GM12878 (cell line): ENCODE measurements around the gene CEBPB. TPM values are rescaled to one million over a fixed set of nuclear protein-coding genes. Genes with fewer than 3 reads are reported as not detected.

Experiments used
- HDAC6 ChIP-seq: fragments of 200-600 bp; sonication (generic); IDR thresholded peaks from one replicate; pipeline ENCODE4 v1.8.0; 2017; ENCODE audit warnings: antibody characterized with exemption; ENCODE audit not compliant: unreplicated experiment
- HDGF ChIP-seq: fragments of 450-650 bp; IDR thresholded peaks from 2 replicates; pipeline ENCODE4 v1.6.1; 2016; ENCODE audit warnings: antibody characterized with exemption
- NFXL1 ChIP-seq: fragments of 450-650 bp; IDR thresholded peaks from 2 replicates; pipeline ENCODE4 v1.6.1; 2017; ENCODE audit warnings: antibody characterized with exemption, mild to moderate bottlenecking, borderline replicate concordance
- PAX5 ChIP-seq: IDR thresholded peaks from 2 replicates; pipeline ENCODE4 v1.6.1; 2011; ENCODE audit warnings: low read depth, low read length, borderline replicate concordance
- RELA ChIP-seq: fragments of 450-650 bp; IDR thresholded peaks from 2 replicates; pipeline ENCODE4 v1.8.0; 2014; ENCODE audit warnings: borderline replicate concordance; ENCODE audit not compliant: partially characterized antibody
- SIN3A ChIP-seq: IDR thresholded peaks from 2 replicates; pipeline ENCODE4 v1.6.1; 2012; ENCODE audit warnings: low read depth, low read length, improper control_type of control experiment
- SMC3 ChIP-seq: IDR thresholded peaks from 2 replicates; pipeline ENCODE4 v1.6.1; 2011; ENCODE audit warnings: low read length, improper control_type of control experiment, borderline replicate concordance
- SREBF1 ChIP-seq: IDR thresholded peaks from 2 replicates; pipeline ENCODE4 v1.6.1; 2012; ENCODE audit warnings: mild to moderate bottlenecking, low read length
- WRNIP1 ChIP-seq: IDR thresholded peaks from 2 replicates; pipeline ENCODE4 v1.6.1; 2011; ENCODE audit warnings: low read depth, low read length, improper control_type of control experiment, borderline replicate concordance
- ZNF217 ChIP-seq: fragments of 450-650 bp; IDR thresholded peaks from 2 replicates; pipeline ENCODE4 v1.6.1; 2017; ENCODE audit warnings: antibody characterized with exemption, mild to moderate bottlenecking
- polyA plus RNA-seq, 11 experiments: library from polyadenylated mRNA; depleted of rRNA in 4 of 11; unstranded in 6 of 11; stranded (reverse) in 5 of 11; fragments of >200 nt; fragmentation: Nextera tagmentation in 4 of 11; fragmentation: Illumina TruSeq in 1 of 11; extraction: Ambion mirVana in 4 of 11; extraction: Trizol in 1 of 11; gene quantifications; 1 replicate in 1 of 11; 2 replicates in 10 of 11; pipeline versions ENCODE4 v1.2.1 to v1.2.3, GENCODE V29; 2011 to 2016; ENCODE audit warnings: inconsistent platforms in 2 of 11, missing spikeins in 2 of 11, low read depth in 1 of 11
- total RNA-seq, 4 experiments: library from RNA; depleted of rRNA in 3 of 4; stranded (reverse); fragments of >200 nt in 3 of 4; fragmentation: Illumina TruSeq in 1 of 4; extraction: Trizol in 1 of 4; gene quantifications; 2 replicates each; pipeline versions ENCODE4 v1.2.1 to v1.2.3, GENCODE V29; 2013 to 2021
- TF ChIP-seq, protein P1 (sequence below): fragments of 450-650 bp; formaldehyde crosslinking; IDR thresholded peaks from 2 replicates; pipeline ENCODE4 v1.4.0; 2020; ENCODE audit warnings: mild to moderate bottlenecking, moderate library complexity
- TF ChIP-seq, protein P2 (sequence below): fragments of 450-650 bp; IDR thresholded peaks from 2 replicates; pipeline ENCODE4 v1.6.1; 2017; ENCODE audit warnings: low read depth, mild to moderate bottlenecking, moderate library complexity

Gene CEBPB
- total and polyA plus RNA-seq, 10 of the 15 experiments (the other 5 are each of a cell fraction or from before 2014, with no cell fraction given): 0.18 to 8.8 (median 1.6) TPM

DNA sequence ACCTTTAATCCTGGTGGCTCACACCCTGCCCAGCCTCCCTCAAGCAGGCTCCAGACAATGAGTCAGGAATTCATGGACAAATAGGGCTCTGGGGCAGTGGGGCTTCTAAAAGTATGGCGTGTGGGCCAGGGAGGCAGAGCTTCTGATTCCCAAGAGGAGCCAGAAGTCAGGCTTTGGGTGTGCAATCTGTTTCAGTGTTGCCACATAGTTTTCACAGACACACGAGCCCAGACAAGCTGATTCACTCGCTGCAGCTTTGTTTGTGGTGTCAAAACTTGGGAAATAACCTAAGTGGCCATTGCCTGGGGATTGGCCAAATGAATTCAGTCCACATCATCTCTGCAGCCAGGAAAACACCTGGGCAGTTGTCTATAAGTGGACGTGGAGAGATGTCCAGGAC, 46.3 kb upstream of the CEBPB start (continued):
- TF ChIP-seq, protein P1, sequence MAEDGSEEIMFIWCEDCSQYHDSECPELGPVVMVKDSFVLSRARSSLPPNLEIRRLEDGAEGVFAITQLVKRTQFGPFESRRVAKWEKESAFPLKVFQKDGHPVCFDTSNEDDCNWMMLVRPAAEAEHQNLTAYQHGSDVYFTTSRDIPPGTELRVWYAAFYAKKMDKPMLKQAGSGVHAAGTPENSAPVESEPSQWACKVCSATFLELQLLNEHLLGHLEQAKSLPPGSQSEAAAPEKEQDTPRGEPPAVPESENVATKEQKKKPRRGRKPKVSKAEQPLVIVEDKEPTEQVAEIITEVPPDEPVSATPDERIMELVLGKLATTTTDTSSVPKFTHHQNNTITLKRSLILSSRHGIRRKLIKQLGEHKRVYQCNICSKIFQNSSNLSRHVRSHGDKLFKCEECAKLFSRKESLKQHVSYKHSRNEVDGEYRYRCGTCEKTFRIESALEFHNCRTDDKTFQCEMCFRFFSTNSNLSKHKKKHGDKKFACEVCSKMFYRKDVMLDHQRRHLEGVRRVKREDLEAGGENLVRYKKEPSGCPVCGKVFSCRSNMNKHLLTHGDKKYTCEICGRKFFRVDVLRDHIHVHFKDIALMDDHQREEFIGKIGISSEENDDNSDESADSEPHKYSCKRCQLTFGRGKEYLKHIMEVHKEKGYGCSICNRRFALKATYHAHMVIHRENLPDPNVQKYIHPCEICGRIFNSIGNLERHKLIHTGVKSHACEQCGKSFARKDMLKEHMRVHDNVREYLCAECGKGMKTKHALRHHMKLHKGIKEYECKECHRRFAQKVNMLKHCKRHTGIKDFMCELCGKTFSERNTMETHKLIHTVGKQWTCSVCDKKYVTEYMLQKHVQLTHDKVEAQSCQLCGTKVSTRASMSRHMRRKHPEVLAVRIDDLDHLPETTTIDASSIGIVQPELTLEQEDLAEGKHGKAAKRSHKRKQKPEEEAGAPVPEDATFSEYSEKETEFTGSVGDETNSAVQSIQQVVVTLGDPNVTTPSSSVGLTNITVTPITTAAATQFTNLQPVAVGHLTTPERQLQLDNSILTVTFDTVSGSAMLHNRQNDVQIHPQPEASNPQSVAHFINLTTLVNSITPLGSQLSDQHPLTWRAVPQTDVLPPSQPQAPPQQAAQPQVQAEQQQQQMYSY (CRISPR knock-in tag): no peak
- TF ChIP-seq SIN3A: no peak
- TF ChIP-seq ZNF217: no peak
- TF ChIP-seq, protein P2, sequence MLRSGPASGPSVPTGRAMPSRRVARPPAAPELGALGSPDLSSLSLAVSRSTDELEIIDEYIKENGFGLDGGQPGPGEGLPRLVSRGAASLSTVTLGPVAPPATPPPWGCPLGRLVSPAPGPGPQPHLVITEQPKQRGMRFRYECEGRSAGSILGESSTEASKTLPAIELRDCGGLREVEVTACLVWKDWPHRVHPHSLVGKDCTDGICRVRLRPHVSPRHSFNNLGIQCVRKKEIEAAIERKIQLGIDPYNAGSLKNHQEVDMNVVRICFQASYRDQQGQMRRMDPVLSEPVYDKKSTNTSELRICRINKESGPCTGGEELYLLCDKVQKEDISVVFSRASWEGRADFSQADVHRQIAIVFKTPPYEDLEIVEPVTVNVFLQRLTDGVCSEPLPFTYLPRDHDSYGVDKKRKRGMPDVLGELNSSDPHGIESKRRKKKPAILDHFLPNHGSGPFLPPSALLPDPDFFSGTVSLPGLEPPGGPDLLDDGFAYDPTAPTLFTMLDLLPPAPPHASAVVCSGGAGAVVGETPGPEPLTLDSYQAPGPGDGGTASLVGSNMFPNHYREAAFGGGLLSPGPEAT: no peak
- no peak for TF ChIP-seq HDAC6
- no peak for TF ChIP-seq SMC3
- TF ChIP-seq SREBF1: no peak
- no peak for TF ChIP-seq HDGF
- no peak for TF ChIP-seq RELA
- no peak for TF ChIP-seq WRNIP1
- TF ChIP-seq PAX5: no peak
- no peak for TF ChIP-seq NFXL1
